Type B pancreatic cell (in vitro differentiated cells): Measurements from ENCODE around the gene TNS3. TPM values are rescaled to one million over a fixed set of nuclear protein-coding genes. Genes with fewer than 3 reads are reported as not detected.

Source experiments
- DNase-seq: peaks from one replicate; pipeline ENCODE4 v3.0.0; 2021; ENCODE audit warnings: mixed read lengths; ENCODE audit not compliant: unreplicated experiment; ENCODE audit errors: extremely low spot score
- H3K27ac Mint-ChIP-seq: 2 replicates; pipeline ENCODE4 v1.8.0; 2021; ENCODE audit warnings: mild to moderate bottlenecking, mixed read lengths
- H3K27me3 Mint-ChIP-seq: 2 replicates; pipeline ENCODE4 v1.8.0; 2021; ENCODE audit warnings: mixed read lengths
- H3K36me3 Mint-ChIP-seq: 2 replicates; pipeline ENCODE4 v1.8.0; 2021; ENCODE audit warnings: mixed read lengths
- H3K4me1 Mint-ChIP-seq: one replicate; pipeline ENCODE4 v1.8.0; 2021; ENCODE audit warnings: mixed read lengths; ENCODE audit not compliant: unreplicated experiment
- H3K4me3 Mint-ChIP-seq: 2 replicates; pipeline ENCODE4 v1.8.0; 2021; ENCODE audit warnings: mild to moderate bottlenecking, mixed read lengths
- H3K9me3 Mint-ChIP-seq: 2 replicates; pipeline ENCODE4 v1.8.0; 2021; ENCODE audit warnings: mixed read lengths
- CTCF ChIP-seq: fragments of 200-600 bp; sonication (generic); conservative IDR thresholded peaks from 2 replicates; pipeline ENCODE4 v1.5.0; 2021; ENCODE audit warnings: antibody characterized with exemption, mild to moderate bottlenecking
- total RNA-seq: library from RNA; stranded (reverse); gene quantifications from 2 replicates; pipeline ENCODE4 v1.2.1, GENCODE V29; 2021; ENCODE audit warnings: low replicate concordance

TNS3 gene
- total RNA-seq, 1 donor from 2014 or later, result 138 TPM

- TF ChIP-seq CTCF, result no peak
- Mint-ChIP-seq H3K27ac (no peak overlapping the region), H3K9me3 (no peaks in the 10 kb centered on the region), H3K27me3 (no peaks in the 10 kb centered on the region), H3K4me1 (peaks cover 18% of the 10 kb centered on the region), H3K36me3 (peaks cover 61% of the 10 kb centered on the region), H3K4me3 (no peak overlapping the region)
- DNase-seq, result no peak
These were observed 192.6 kb downstream of the TNS3 start for GRCh38 chr7:47389171-47389922.

- no peak for TF ChIP-seq CTCF
- H3K4me3 Mint-ChIP-seq, result no peak overlapping the region
- peaks cover 31% of the 10 kb centered on the region for H3K4me1 Mint-ChIP-seq
- H3K36me3 Mint-ChIP-seq, result peaks cover 51% of the 10 kb centered on the region
- no peaks in the 10 kb centered on the region for H3K27me3 Mint-ChIP-seq
- no peak for DNase-seq
- H3K9me3 Mint-ChIP-seq, result no peaks in the 10 kb centered on the region
- no peak overlapping the region for H3K27ac Mint-ChIP-seq
These were observed 194.4 kb downstream of the TNS3 start for GRCh38 chr7:47387506-47387905.

GRCh38 chr7:47386273-47386835 lies 195.6 kb downstream of the TNS3 start:
- peak overlapping the region; percentile 44 for H3K27ac Mint-ChIP-seq
- H3K27me3 Mint-ChIP-seq, result no peaks in the 10 kb centered on the region
- H3K36me3 Mint-ChIP-seq, result peaks cover 45% of the 10 kb centered on the region
- no peak for TF ChIP-seq CTCF
- H3K4me3 Mint-ChIP-seq, result no peak overlapping the region
- no peaks in the 10 kb centered on the region for H3K9me3 Mint-ChIP-seq
- no peak for DNase-seq
- peaks cover 39% of the 10 kb centered on the region for H3K4me1 Mint-ChIP-seq

- H3K4me3 Mint-ChIP-seq, result no peak overlapping the region
- DNase-seq, result no peak
- TF ChIP-seq CTCF, result no peak
- no peaks in the 10 kb centered on the region for H3K9me3 Mint-ChIP-seq
- no peaks in the 10 kb centered on the region for H3K27me3 Mint-ChIP-seq
- peaks cover 46% of the 10 kb centered on the region for H3K4me1 Mint-ChIP-seq
- peaks cover 38% of the 10 kb centered on the region for H3K36me3 Mint-ChIP-seq
- no peak overlapping the region for H3K27ac Mint-ChIP-seq
These were observed 196.3 kb downstream of the TNS3 start for GRCh38 chr7:47385536-47386125.

- no peak for DNase-seq
- TF ChIP-seq CTCF, result no peak
- H3K9me3 Mint-ChIP-seq, result no peaks in the 10 kb centered on the region
- no peaks in the 10 kb centered on the region for H3K27me3 Mint-ChIP-seq
- H3K36me3 Mint-ChIP-seq, result peaks cover 35% of the 10 kb centered on the region
- H3K27ac Mint-ChIP-seq, result peak overlapping the region; percentile 55
- H3K4me3 Mint-ChIP-seq, result no peak overlapping the region
- H3K4me1 Mint-ChIP-seq, result peaks cover 50% of the 10 kb centered on the region
These were observed 197.0 kb downstream of the TNS3 start for GRCh38 chr7:47384755-47385535.
